ENCODE results near the gene PFN2. TPM values are rescaled to one million over a fixed set of nuclear protein-coding genes. Genes with fewer than 3 reads are reported as not detected.

Gene PFN2
- total RNA-seq, 3 donors from 2014 or later (not counting 1 experiment from before 2014, with no cell fraction given), result 3.4 to 4.9 (median 4.8) TPM

DNA sequence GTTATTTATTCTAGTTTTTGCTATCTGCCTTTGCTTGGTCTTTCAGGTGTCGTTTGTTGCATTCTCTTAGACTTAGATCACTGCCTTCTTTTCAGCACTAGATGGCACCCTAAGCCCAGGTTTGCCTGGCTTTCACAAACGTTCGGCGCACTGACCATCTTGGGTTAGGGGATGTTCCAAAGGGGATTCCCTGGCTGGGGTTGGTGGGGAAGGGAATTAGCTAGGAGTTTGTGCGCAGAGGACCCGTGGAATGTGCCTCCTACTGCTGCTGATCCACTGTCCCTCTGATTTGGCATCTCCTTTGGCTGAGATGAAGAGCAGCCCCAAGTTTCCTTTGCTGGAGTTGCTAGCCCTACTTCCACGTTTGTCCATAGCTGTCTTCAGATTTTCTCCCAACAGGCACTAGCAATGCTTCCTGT lies 33.9 kb downstream of the PFN2 start:
- WGBS (ENCODE audit: insufficient coverage), result 84% methylated on average over 7 of the region's 7 CpGs
- peak in 1 of 2 donors; percentile 71 for DNase-seq
- no peaks in the 10 kb centered on the region for H3K4me1 ChIP-seq (ENCODE audit: control insufficient read depth, insufficient read depth, low read length)
- H3K36me3 Mint-ChIP-seq, result no peaks in the 10 kb centered on the region
- TF ChIP-seq, protein P1, sequence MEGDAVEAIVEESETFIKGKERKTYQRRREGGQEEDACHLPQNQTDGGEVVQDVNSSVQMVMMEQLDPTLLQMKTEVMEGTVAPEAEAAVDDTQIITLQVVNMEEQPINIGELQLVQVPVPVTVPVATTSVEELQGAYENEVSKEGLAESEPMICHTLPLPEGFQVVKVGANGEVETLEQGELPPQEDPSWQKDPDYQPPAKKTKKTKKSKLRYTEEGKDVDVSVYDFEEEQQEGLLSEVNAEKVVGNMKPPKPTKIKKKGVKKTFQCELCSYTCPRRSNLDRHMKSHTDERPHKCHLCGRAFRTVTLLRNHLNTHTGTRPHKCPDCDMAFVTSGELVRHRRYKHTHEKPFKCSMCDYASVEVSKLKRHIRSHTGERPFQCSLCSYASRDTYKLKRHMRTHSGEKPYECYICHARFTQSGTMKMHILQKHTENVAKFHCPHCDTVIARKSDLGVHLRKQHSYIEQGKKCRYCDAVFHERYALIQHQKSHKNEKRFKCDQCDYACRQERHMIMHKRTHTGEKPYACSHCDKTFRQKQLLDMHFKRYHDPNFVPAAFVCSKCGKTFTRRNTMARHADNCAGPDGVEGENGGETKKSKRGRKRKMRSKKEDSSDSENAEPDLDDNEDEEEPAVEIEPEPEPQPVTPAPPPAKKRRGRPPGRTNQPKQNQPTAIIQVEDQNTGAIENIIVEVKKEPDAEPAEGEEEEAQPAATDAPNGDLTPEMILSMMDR (IDR thresholded peaks at IDR 0.05), result peak; percentile 61
- no peak overlapping the region for H3K27ac ChIP-seq (ENCODE audit: low read length)
- peaks cover 33 to 44% of the 10 kb centered on the region in 2 donors for H3K4me1 Mint-ChIP-seq
- no peaks in the 10 kb centered on the region for H3K27me3 Mint-ChIP-seq (ENCODE audit: low read depth in 2 of 2)
- intact Hi-C loops (cut with micrococcal nuclease), result no loop called here
- H3K4me3 Mint-ChIP-seq, result no peak overlapping the region
- H3K36me3 ChIP-seq (ENCODE audit: control insufficient read depth, insufficient read depth, low read length), result peaks cover 2% of the 10 kb centered on the region
- no peaks in the 10 kb centered on the region for H3K9me3 Mint-ChIP-seq
- H3K4me3 ChIP-seq (ENCODE audit: low read length), result no peak overlapping the region
- H3K27ac Mint-ChIP-seq, result no peak overlapping the region
- H3K9me3 ChIP-seq (ENCODE audit: control insufficient read depth, insufficient read depth, low read length), result no peaks in the 10 kb centered on the region
- no peaks in the 10 kb centered on the region for H3K27me3 ChIP-seq (ENCODE audit: control insufficient read depth, insufficient read depth, low read length)
- ATAC-seq, result peak; percentile 42 to 66 (median 60)

DNA sequence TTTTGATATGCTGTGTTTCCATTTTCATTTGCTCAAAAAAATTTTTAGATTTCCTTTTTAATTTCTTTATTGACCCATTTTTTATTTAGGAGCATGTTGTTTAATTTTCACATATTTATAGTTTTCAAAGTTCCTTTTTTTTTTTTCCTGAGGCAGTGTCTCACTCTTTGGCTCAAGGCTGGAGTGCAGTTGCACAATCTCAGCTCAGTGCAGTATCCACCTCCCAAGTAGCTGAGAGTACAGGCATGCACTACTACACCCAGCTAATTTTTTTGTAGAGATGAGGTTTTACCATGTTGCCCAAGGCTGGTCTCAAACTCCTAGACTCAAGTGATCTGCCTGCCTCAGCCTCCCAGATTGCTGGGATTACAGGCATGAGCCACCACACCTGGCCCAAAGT lies 36.2 kb downstream of the PFN2 start:
- ATAC-seq, result no peak
- no peaks in the 10 kb centered on the region for H3K9me3 ChIP-seq (ENCODE audit: control insufficient read depth, insufficient read depth, low read length)
- H3K36me3 ChIP-seq (ENCODE audit: control insufficient read depth, insufficient read depth, low read length), result peaks cover 2% of the 10 kb centered on the region
- H3K9me3 Mint-ChIP-seq, result no peaks in the 10 kb centered on the region
- H3K27ac ChIP-seq (ENCODE audit: low read length), result no peak overlapping the region
- H3K27me3 Mint-ChIP-seq (ENCODE audit: low read depth in 2 of 2), result no peaks in the 10 kb centered on the region
- H3K27ac Mint-ChIP-seq, result peak overlapping the region in 1 of 2 donors; percentile 15
- intact Hi-C loops (cut with micrococcal nuclease), result no loop called here
- no peak for DNase-seq
- H3K27me3 ChIP-seq (ENCODE audit: control insufficient read depth, insufficient read depth, low read length), result no peaks in the 10 kb centered on the region
- no peak overlapping the region for H3K4me3 Mint-ChIP-seq
- TF ChIP-seq, protein P1 (IDR thresholded peaks at IDR 0.05), result no peak
- H3K4me1 Mint-ChIP-seq, result peaks cover 38 to 47% of the 10 kb centered on the region in 2 donors
- no peaks in the 10 kb centered on the region for H3K4me1 ChIP-seq (ENCODE audit: control insufficient read depth, insufficient read depth, low read length)
- no peaks in the 10 kb centered on the region for H3K36me3 Mint-ChIP-seq
- no peak overlapping the region for H3K4me3 ChIP-seq (ENCODE audit: low read length)

DNA sequence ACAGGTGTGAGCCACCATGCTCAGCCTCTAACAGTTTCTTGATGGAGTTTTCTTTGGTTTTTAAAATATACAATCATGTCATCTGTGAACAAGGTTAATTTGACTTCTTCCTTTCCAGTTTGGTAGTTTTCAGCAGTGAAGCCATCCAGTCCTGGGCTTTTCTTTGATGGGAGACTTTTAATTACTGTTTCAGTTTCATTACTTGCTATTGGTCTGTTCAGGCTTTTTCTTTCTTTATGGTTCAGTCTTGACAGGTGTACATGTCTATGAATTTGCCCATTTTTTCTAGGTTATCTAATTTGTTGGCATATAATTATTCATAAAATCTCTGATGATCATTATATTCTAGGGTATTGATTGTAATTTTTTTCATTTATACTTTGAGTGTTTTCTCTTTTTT lies 36.8 kb downstream of the PFN2 start:
- intact Hi-C loops (cut with micrococcal nuclease), result no loop called here
- no peaks in the 10 kb centered on the region for H3K9me3 Mint-ChIP-seq
- Histone ChIP-seq H3K36me3 (ENCODE audit: control insufficient read depth, insufficient read depth, low read length) (peaks cover 2% of the 10 kb centered on the region), H3K27ac (ENCODE audit: low read length) (no peak overlapping the region), H3K27me3 (ENCODE audit: control insufficient read depth, insufficient read depth, low read length) (no peaks in the 10 kb centered on the region), H3K4me3 (ENCODE audit: low read length) (no peak overlapping the region), H3K9me3 (ENCODE audit: control insufficient read depth, insufficient read depth, low read length) (no peaks in the 10 kb centered on the region), H3K4me1 (ENCODE audit: control insufficient read depth, insufficient read depth, low read length) (no peaks in the 10 kb centered on the region)
- H3K36me3 Mint-ChIP-seq, result no peaks in the 10 kb centered on the region
- peaks cover 33 to 45% of the 10 kb centered on the region in 2 donors for H3K4me1 Mint-ChIP-seq
- TF ChIP-seq, protein P1 (IDR thresholded peaks at IDR 0.05), result no peak
- H3K27me3 Mint-ChIP-seq (ENCODE audit: low read depth in 2 of 2), result no peaks in the 10 kb centered on the region
- no peak for DNase-seq
- H3K4me3 Mint-ChIP-seq, result no peak overlapping the region
- H3K27ac Mint-ChIP-seq, result peak overlapping the region; percentile 15 to 35
- ATAC-seq, result no peak

DNA sequence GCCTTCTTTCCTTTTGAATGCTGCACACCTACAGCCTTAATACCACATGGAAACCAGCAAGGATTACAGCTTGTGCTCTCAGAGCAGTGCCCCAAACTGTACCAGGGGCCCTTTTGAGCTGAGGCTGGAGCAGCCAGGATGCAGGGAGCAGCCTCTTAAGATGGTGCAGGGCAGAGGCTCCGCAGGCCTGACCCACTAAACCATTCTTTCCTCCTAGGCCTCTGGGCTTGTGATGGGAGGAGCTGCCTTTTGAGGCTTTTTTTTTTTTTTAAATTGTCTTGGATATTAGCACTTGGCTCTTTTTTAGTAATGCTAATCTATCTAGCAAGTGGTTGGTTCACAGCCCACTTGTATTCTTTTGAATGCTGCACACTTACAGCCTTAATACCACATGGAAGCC lies 37.7 kb downstream of the PFN2 start:
- TF ChIP-seq, protein P1 (IDR thresholded peaks at IDR 0.05), result no peak
- intact Hi-C loops (cut with micrococcal nuclease), result no loop called here
- H3K4me3 ChIP-seq (ENCODE audit: low read length), result no peak overlapping the region
- H3K36me3 ChIP-seq (ENCODE audit: control insufficient read depth, insufficient read depth, low read length), result peaks cover 2% of the 10 kb centered on the region
- Mint-ChIP-seq H3K4me3 (no peak overlapping the region), H3K4me1 (peaks cover 33 to 45% of the 10 kb centered on the region in 2 donors), H3K27me3 (ENCODE audit: low read depth in 2 of 2) (no peaks in the 10 kb centered on the region), H3K27ac (no peak overlapping the region), H3K36me3 (no peaks in the 10 kb centered on the region), H3K9me3 (no peaks in the 10 kb centered on the region)
- H3K9me3 ChIP-seq (ENCODE audit: control insufficient read depth, insufficient read depth, low read length), result no peaks in the 10 kb centered on the region
- H3K27me3 ChIP-seq (ENCODE audit: control insufficient read depth, insufficient read depth, low read length), result no peaks in the 10 kb centered on the region
- H3K4me1 ChIP-seq (ENCODE audit: control insufficient read depth, insufficient read depth, low read length), result no peaks in the 10 kb centered on the region
- no CpG with 5 or more reads among the region's 1 CpG for WGBS (ENCODE audit: insufficient coverage)
- no peak for ATAC-seq
- no peak overlapping the region for H3K27ac ChIP-seq (ENCODE audit: low read length)
- no peak for DNase-seq
